Nephron progenitor cell (in vitro differentiated cells): Measurements from ENCODE around the gene IQGAP2.

Source experiments
- DNase-seq: peaks from one replicate; pipeline ENCODE4 v3.0.0; 2021
- H3K27ac Mint-ChIP-seq: 2 replicates; pipeline ENCODE4 v1.8.0; 2021; ENCODE audit warnings: mild to moderate bottlenecking, moderate library complexity, mixed read lengths
- H3K27me3 Mint-ChIP-seq: 2 replicates; pipeline ENCODE4 v1.8.0; 2021; ENCODE audit warnings: mild to moderate bottlenecking, low read depth, mixed read lengths; ENCODE audit not compliant: poor library complexity
- H3K36me3 Mint-ChIP-seq: 2 replicates; pipeline ENCODE4 v1.8.0; 2021; ENCODE audit warnings: low read depth, mixed read lengths
- H3K4me1 Mint-ChIP-seq: 2 replicates; pipeline ENCODE4 v1.8.0; 2021; ENCODE audit warnings: mixed read lengths
- H3K4me3 Mint-ChIP-seq: 2 replicates; pipeline ENCODE4 v1.8.0; 2021; ENCODE audit warnings: mild to moderate bottlenecking, moderate library complexity, mixed read lengths
- H3K9me3 Mint-ChIP-seq: 2 replicates; pipeline ENCODE4 v1.8.0; 2021; ENCODE audit warnings: mild to moderate bottlenecking, moderate library complexity, mixed read lengths
- CTCF ChIP-seq: fragments of 200-600 bp; sonication (generic); IDR thresholded peaks from 2 replicates; pipeline ENCODE4 v1.5.0; 2021; ENCODE audit warnings: antibody characterized with exemption

Gene IQGAP2, protein sequence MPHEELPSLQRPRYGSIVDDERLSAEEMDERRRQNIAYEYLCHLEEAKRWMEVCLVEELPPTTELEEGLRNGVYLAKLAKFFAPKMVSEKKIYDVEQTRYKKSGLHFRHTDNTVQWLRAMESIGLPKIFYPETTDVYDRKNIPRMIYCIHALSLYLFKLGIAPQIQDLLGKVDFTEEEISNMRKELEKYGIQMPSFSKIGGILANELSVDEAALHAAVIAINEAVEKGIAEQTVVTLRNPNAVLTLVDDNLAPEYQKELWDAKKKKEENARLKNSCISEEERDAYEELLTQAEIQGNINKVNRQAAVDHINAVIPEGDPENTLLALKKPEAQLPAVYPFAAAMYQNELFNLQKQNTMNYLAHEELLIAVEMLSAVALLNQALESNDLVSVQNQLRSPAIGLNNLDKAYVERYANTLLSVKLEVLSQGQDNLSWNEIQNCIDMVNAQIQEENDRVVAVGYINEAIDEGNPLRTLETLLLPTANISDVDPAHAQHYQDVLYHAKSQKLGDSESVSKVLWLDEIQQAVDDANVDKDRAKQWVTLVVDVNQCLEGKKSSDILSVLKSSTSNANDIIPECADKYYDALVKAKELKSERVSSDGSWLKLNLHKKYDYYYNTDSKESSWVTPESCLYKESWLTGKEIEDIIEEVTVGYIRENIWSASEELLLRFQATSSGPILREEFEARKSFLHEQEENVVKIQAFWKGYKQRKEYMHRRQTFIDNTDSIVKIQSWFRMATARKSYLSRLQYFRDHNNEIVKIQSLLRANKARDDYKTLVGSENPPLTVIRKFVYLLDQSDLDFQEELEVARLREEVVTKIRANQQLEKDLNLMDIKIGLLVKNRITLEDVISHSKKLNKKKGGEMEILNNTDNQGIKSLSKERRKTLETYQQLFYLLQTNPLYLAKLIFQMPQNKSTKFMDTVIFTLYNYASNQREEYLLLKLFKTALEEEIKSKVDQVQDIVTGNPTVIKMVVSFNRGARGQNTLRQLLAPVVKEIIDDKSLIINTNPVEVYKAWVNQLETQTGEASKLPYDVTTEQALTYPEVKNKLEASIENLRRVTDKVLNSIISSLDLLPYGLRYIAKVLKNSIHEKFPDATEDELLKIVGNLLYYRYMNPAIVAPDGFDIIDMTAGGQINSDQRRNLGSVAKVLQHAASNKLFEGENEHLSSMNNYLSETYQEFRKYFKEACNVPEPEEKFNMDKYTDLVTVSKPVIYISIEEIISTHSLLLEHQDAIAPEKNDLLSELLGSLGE (N-terminal part only)

GRCh38 chr5:76402886-76403765, at the start of gene IQGAP2:
IQGAP2 (plus strand) TSS chr5:76403285; CDS start chr5:76403546, 261 bp downstream.
- Mint-ChIP-seq H3K4me3 (peak within 1 kb of the TSS; percentile 98), H3K27ac (peak within 1 kb of the TSS; percentile 98), H3K4me1 (peaks cover 45% of the 10 kb centered on the region), H3K9me3 (no peaks in the 10 kb centered on the region), H3K27me3 (peaks cover 8% of the 10 kb centered on the region), H3K36me3 (no peaks in the 10 kb centered on the region)
- DNase-seq = peak; percentile 87
- TF ChIP-seq CTCF = peak; percentile 75

DNA sequence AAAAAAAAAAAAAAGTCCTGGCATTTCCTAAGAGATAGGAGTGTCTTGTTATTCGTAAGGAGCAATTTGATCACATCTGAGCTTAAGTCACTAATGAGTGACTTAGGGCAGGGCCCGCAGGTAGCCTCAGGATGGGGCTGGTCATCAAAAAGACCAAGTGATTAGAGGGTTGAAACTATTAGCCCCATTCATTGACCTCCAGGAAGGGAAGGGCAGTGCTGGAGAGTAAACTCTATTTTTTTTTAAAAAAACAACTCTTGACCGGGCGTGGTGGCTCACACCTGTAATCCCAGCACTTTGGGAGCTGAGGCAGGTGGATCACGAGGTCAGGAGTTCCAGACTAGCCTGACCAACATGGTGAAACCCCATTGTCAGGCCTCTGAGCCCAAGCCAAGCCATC, 46.2 kb upstream of the IQGAP2 start:
- H3K27ac Mint-ChIP-seq = no peak overlapping the region
- H3K4me3 Mint-ChIP-seq = no peak overlapping the region
- peaks cover 9% of the 10 kb centered on the region for H3K27me3 Mint-ChIP-seq
- no peak for TF ChIP-seq CTCF
- H3K9me3 Mint-ChIP-seq = no peaks in the 10 kb centered on the region
- H3K36me3 Mint-ChIP-seq = no peaks in the 10 kb centered on the region
- peaks cover 22% of the 10 kb centered on the region for H3K4me1 Mint-ChIP-seq
- DNase-seq = no peak

DNA sequence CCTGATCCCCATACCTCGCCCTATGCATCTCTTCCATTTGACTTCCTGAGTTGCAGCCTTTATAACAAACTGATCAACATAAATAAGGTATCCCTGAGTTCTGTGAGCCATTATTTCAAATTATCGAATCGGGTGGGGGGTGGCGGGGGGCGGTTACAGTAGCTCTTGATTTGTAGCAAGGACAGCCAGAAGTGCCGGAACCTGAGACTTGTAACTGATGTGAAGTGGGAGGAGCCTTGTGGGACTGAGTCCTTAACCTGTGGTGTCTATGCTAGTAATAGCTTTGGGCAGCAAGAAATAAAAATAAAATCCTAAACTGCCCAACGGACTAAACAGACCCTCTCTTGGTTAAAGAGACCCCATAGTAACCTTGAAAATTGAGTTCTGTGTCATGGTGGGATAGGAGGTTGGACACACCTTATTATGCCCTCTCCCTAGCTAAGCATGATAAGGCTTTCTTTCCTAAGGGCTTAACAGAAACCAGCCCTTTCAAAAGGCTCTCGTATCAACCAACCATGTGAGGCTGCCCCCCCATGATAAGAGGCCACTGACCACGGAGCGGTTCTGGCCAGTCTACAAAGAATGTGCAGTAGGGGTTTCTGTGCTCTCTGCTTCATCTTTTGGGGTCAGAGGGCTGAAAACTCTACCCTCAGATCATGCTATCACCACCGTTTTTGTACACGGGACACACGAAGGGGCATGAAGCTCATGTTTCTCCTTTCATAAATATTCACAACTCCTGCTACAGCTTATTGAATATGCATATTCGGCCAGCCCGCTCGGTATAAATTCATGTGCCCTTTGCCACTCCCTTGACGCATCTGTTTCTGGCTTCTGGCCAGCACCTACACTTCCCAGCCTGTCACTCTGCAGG, 39.5 kb upstream of the IQGAP2 start:
- no peak overlapping the region for H3K4me3 Mint-ChIP-seq
- no peak for TF ChIP-seq CTCF
- H3K27ac Mint-ChIP-seq = peak overlapping the region; percentile 6
- peaks cover 7% of the 10 kb centered on the region for H3K27me3 Mint-ChIP-seq
- H3K9me3 Mint-ChIP-seq = no peaks in the 10 kb centered on the region
- DNase-seq = no peak
- H3K4me1 Mint-ChIP-seq = peaks cover 47% of the 10 kb centered on the region
- no peaks in the 10 kb centered on the region for H3K36me3 Mint-ChIP-seq

DNA sequence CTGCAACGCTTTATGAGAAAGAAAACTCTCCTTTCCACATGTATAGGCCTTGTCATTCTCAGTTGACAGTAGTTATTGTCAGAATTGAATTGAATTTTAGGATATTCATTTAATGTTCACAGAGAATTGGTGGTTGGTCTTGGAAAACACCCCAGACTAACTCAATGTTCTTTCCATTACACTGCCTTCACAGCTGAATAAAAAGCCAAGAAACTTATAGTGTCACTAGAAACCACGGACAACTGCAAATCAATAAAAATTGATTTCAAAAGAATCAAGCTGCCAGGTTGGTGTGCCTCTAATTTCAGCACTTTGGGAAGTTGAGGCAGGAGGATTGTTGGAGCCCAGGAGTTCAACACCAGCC, 38.9 kb upstream of the IQGAP2 start:
- H3K4me3 Mint-ChIP-seq = no peak overlapping the region
- H3K4me1 Mint-ChIP-seq = peaks cover 52% of the 10 kb centered on the region
- H3K27me3 Mint-ChIP-seq = peaks cover 7% of the 10 kb centered on the region
- no peaks in the 10 kb centered on the region for H3K9me3 Mint-ChIP-seq
- TF ChIP-seq CTCF = no peak
- DNase-seq = no peak
- H3K27ac Mint-ChIP-seq = no peak overlapping the region
- no peaks in the 10 kb centered on the region for H3K36me3 Mint-ChIP-seq
